Measurements from ENCODE around the gene ACSF3.
"Not testable (repeated sequence)": the region's sequence is repeated elsewhere in the genome, so short reads cannot be mapped to it uniquely, and the experiment has no call there.

Gene ACSF3

DNA sequence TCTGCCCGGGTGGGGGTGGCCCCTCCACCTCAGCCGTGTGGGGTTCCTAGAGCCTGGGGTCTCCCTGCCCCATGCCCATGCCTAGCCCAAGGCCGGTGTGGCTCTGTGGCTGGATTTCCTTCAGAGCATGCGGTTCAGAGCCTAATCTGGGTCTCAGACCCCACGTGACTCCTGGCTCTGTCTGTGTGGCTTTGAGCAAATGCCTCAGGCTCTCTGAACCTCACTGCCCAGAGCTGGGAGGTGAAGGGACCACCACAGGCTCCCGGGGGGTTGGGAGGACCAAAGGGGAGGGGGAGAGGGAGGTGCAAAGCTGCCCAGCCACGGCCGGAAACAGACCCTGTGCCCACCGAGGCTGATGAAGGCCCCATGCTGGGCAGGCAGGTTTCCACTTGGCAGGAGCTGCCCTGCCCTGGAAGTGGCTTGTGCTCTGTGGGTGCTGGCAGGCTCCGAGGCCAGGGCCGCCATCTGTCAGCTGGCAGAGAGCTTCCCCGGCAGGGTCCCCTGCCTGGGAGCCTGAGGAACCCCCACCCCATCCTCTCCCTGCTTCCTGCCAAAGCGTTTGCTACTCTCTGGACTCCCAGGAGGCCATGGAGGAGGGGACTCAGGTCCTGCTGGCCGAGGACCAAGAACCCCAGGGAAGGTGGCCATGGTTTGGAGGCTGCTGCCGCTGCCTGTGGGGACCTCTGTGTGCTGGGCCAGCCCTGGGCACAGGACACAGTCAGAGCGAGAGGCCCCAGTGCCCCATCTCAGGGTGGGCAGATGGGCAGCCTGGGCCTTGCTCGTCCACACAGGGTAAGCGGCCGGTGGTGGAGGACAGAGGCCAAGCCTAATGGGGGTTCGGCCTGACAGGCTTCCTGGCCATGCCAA lies 81.9 kb downstream of the ACSF3 start:
- DNase-seq (ENCODE audit: low read depth) = no peak

- DNase-seq (ENCODE audit: low read depth) = no peak
These were observed 82.6 kb downstream of the ACSF3 start for GRCh38 chr16:89176147-89176690.

- no peak for DNase-seq (ENCODE audit: low read depth)
These were observed 83.1 kb downstream of the ACSF3 start for GRCh38 chr16:89176717-89177116.

DNA sequence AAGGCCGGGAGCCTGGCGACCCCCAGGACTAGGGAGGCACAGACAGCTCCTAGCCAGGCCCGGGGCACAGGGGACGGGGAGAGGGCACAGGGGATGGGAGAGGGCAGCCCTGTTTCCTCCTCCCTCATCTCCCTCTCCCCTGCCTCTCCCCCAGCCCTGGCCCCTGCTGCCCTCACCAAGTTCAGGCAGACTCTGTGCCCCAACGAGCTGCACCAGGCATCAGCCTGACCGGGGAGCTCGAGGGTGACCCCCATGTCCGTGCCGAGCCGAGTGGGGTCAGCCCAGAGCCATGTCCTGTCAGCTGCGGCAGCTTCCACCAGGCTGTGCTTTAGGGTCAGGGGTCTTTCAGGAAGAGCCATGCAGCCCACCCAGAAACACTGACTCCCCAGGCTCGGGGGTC lies 83.8 kb downstream of the ACSF3 start:
- no peak for DNase-seq (ENCODE audit: low read depth)

- DNase-seq (ENCODE audit: low read depth) = no peak
These were observed 84.9 kb downstream of the ACSF3 start for GRCh38 chr16:89178453-89179147.

GRCh38 chr16:89179148-89179484 lies 85.5 kb downstream of the ACSF3 start:
- DNase-seq (ENCODE audit: low read depth) = no peak

- DNase-seq (ENCODE audit: low read depth) = no peak
These were observed 86.1 kb downstream of the ACSF3 start for GRCh38 chr16:89179656-89180315.

- DNase-seq (ENCODE audit: low read depth) = no peak
These were observed 89.8 kb downstream of the ACSF3 start for GRCh38 chr16:89183463-89183862.

- no peak for DNase-seq (ENCODE audit: low read depth)
These were observed 90.5 kb downstream of the ACSF3 start for GRCh38 chr16:89183975-89184676.

DNA sequence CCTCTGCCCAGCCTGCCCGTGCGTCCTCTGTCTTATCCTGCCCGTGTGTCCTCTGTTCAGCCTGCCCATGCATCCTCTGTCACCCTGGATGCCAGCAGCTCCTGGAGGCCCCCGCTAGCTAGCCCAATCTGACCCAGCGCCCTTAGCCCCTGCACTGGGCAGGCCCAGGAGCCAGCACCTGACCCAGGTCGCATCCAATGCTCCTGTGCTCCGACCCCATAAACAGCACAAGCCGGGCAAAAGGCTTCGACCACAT lies 91.0 kb downstream of the ACSF3 start:
- no peak for DNase-seq (ENCODE audit: low read depth)

GRCh38 chr16:89184933-89185794 lies 91.5 kb downstream of the ACSF3 start:
- no peak for DNase-seq (ENCODE audit: low read depth)

DNA sequence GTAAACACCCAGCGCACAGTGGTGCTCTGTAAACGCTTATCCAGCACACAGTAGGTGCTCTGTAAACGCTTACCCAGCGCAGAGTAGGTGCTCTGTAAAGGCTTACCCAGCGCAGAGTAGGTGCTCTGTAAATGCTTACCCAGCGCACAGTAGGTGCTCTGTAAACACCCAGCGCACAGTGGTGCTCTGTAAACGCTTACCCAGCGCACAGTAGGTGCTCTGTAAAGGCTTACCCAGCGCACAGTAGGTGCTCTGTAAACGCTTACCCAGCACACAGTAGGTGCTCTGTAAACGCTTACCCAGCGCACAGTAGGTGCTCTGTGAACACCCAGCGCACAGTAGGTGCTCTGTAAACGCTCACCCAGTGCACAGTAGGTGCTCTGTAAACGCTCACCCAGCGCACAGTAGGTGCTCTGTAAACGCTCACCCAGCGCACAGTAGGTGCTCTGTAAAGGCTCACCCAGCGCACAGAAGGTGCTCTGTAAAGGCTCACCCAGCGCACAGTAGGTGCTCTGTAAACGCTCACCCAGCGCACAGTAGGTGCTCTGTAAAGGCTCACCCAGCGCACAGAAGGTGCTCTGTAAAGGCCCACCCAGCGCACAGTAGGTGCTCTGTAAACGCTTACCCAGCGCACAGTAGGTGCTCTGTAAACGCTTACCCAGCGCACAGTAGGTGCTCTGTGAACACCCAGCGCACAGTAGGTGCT lies 92.4 kb downstream of the ACSF3 start:
- DNase-seq (ENCODE audit: low read depth) = not testable (repeated sequence)

GRCh38 chr16:89186593-89187031 lies 93.0 kb downstream of the ACSF3 start:
- not testable (repeated sequence) for DNase-seq (ENCODE audit: low read depth)

DNA sequence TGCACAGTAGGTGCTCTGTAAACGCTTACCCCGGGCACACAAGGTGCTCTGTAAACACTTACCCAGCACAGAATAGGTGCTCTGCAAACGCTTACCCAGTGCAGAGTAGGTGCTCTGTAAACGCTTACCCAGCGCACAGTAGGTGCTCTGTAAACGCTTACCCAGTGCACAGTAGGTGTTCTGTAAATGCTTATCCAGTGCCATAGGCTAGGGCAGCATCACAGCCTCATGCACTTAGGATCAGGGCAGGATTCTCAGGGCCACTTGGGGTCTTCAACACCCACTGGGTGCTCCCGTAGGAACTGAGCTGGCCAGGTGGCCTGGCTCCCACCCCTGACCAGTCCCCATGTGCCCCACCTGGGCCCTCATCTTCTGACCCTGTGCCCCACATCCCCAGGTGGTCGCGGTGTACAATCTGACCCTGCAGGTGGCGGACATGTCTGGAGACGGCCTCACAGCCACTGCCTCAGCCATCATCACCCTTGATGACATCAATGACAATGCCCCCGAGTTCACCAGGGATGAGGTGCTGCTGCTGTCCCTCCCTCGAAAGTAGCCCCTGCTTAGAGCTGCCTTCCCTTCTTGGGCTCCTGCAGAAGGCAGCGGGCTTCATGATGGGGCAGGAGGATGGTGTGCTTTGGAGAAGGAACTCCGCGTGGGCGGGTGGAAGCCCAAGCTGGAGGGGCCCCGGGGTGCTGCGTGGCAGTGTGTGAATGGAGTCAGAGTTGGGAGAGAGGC lies 93.5 kb downstream of the ACSF3 start:
- no peak for DNase-seq (ENCODE audit: low read depth)

DNA sequence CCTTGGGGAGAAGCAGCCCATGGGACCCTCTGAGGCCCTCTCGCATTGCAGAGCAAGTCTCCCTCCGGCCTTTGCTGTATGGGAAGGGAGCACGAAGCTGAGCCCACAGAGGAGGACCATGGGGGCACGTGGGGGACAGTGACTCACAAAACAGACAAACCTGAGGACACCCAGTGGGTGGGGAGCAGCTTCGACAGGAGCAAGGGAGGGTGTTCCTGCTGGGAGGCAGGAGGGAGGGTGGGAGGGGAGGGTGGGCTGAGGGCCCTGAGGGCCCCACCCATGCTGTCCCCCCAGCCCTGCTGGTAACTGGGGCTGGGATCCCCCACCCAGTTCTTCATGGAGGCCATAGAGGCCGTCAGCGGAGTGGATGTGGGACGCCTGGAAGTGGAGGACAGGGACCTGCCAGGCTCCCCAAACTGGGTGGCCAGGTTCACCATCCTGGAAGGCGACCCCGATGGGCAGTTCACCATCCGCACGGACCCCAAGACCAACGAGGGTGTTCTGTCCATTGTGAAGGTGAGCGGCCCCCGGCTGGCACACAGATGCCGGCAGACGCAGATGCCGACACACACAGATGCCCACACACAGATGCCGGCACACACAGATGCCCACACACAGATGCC lies 94.2 kb downstream of the ACSF3 start:
- no peak for DNase-seq (ENCODE audit: low read depth)

DNA sequence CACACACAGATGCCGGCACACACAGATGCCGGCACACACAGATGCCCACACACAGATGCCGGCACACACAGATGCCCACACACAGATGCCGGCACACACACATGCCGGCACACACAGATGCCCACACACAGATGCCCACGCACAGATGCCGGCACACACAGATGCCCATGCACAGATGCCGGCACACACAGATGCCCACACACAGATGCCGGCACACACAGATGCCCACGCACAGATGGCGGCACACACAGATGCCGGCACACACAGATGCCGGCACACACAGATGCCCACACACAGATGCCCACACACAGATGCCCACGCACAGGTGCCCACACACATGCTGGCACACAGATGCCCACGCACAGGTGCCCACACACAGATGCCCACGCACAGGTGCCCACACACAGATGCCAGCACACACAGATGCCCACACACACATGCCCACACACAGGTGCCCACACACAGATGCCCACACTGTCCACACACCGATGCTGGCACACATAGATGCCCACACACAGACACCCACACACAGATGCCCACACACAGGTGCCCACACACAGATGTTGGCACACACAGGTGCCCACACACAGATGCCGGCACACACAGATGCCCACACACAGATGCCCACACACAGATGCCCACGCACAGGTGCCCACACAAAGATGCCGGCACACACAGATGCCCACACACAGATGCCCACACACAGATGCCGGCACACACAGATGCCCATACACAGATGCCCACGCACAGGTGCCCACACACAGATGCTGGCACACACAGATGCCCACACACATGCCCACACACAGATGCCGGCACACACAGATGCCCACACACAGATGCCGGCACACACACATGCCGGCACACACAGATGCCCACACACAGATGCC lies 95.1 kb downstream of the ACSF3 start:
- DNase-seq (ENCODE audit: low read depth) = not testable (repeated sequence)

- no peak for DNase-seq (ENCODE audit: low read depth)
These were observed 95.8 kb downstream of the ACSF3 start for GRCh38 chr16:89189358-89190025.
